Lung (tissue), 12 donors: ENCODE data around the gene MRPL51. TPM values are rescaled to one million over a fixed set of nuclear protein-coding genes. Genes with fewer than 3 reads are reported as not detected.
"Not testable (repeated sequence)": the region's sequence is repeated elsewhere in the genome, so short reads cannot be mapped to it uniquely, and the experiment has no call there.

Experiments used
- ATAC-seq: fragments of 200-7000 bp; cut with Tn5 transposase; one replicate; pipeline ENCODE4 v1.9.1; 2020; ENCODE audit warnings: moderate number of reproducible peaks; ENCODE audit not compliant: insufficient read depth, low FRiP score
- DNase-seq, 3 donors: peaks; one replicate each; pipeline ENCODE4 v3.0.0-alpha.2; 2013 to 2017
- H3K27ac ChIP-seq, 2 donors: one replicate each; pipeline ENCODE4 v1.5.1; 2013; ENCODE audit warnings: mild to moderate bottlenecking in 2 of 2, moderate library complexity in 2 of 2, control low read depth in 1 of 2, inconsistent platforms in 1 of 2, low read depth in 1 of 2, low read length in 1 of 2
- H3K27me3 ChIP-seq, 3 donors: one replicate each; pipeline ENCODE4 v1.5.1; 2013; ENCODE audit warnings: low read length in 2 of 3; ENCODE audit not compliant: control insufficient read depth in 3 of 3, insufficient read depth in 3 of 3
- H3K36me3 ChIP-seq, 4 donors: one replicate each; pipeline ENCODE4 v1.5.1; 2013; ENCODE audit warnings: low read length in 4 of 4, mild to moderate bottlenecking in 1 of 4, moderate library complexity in 1 of 4; ENCODE audit not compliant: control insufficient read depth in 4 of 4, insufficient read depth in 4 of 4
- H3K4me1 ChIP-seq, 5 donors: one replicate each; pipeline ENCODE4 v1.5.1; 2013; ENCODE audit warnings: low read length in 5 of 5, mild to moderate bottlenecking in 2 of 5, moderate library complexity in 1 of 5; ENCODE audit not compliant: control insufficient read depth in 5 of 5, insufficient read depth in 5 of 5
- H3K4me3 ChIP-seq: one replicate; pipeline ENCODE4 v1.5.1; 2013; ENCODE audit warnings: mild to moderate bottlenecking, control low read depth, moderate library complexity
- H3K9ac ChIP-seq, 2 donors: one replicate each; pipeline ENCODE4 v1.5.1; 2013; ENCODE audit warnings: low read length in 2 of 2, control low read depth in 1 of 2; ENCODE audit not compliant: insufficient read depth in 1 of 2
- H3K9me3 ChIP-seq, 4 donors: one replicate each; pipeline ENCODE4 v1.5.1; 2013; ENCODE audit warnings: low read length in 3 of 4, mild to moderate bottlenecking in 1 of 4, moderate library complexity in 1 of 4; ENCODE audit not compliant: control insufficient read depth in 4 of 4, insufficient read depth in 3 of 4
- CTCF ChIP-seq: IDR thresholded peaks from 2 replicates; pipeline ENCODE4 v1.5.1; 2012; ENCODE audit warnings: mild to moderate bottlenecking; ENCODE audit errors: control extremely low read depth, extremely low read depth
- WGBS, 2 donors: extraction: QIAGEN DNeasy Blood & Tissue Kit; methylation state at CpG; one replicate each; pipeline ENCODE4 v1.1.7; 2013; 5-methylcytosine and 5-hydroxymethylcytosine counted together
- polyA plus RNA-seq, 2 donors: library from polyadenylated mRNA; stranded (reverse); fragments of 200-250 nt; gene quantifications; one replicate each; pipeline ENCODE4 v1.2.1, GENCODE V29; 2013
- total RNA-seq, 2 donors: library from RNA; depleted of rRNA in 1 of 2; stranded (reverse); fragments of >200 nt in 1 of 2; gene quantifications; one replicate each; pipeline ENCODE4 v1.2.1, GENCODE V29; 2014 to 2021
- donor health status: control.
- donor health status: control.
- donor health status: Bipolar disorder and iron deficiency.
- donor health status: healthy.
- donor health status: DM: yes; HTN: yes; CAD: no.

The MRPL51 gene
- total and polyA plus RNA-seq, 4 donors = 34.5 to 123 (median 91.7) TPM

GRCh38 chr12:6488240-6488639 is 4.8 kb downstream of the MRPL51 start:
- Histone ChIP-seq H3K27ac (no peak overlapping the region), H3K9ac (no peak overlapping the region), H3K4me3 (no peak overlapping the region), H3K9me3 (no peaks in the 10 kb centered on the region), H3K27me3 (no peaks in the 10 kb centered on the region), H3K36me3 (peaks cover 0 to 10% (median under 1%) of the 10 kb centered on the region in 4 donors), H3K4me1 (peaks cover 0 to 7% (median 0%) of the 10 kb centered on the region in 5 donors)
- TF ChIP-seq CTCF = no peak
- ATAC-seq (no peak), DNase-seq (no peak)
- WGBS, 2 donors = 66 to 97% methylated on average over 1 of the region's 1 CpG

- no peak for ATAC-seq
- H3K27me3 ChIP-seq = no peaks in the 10 kb centered on the region
- no peak for TF ChIP-seq CTCF
- H3K9me3 ChIP-seq = no peaks in the 10 kb centered on the region
- no peak overlapping the region for H3K9ac ChIP-seq
- H3K27ac ChIP-seq = no peak overlapping the region
- H3K36me3 ChIP-seq = no peaks in the 10 kb centered on the region
- DNase-seq = no peak
- 91 to 95% methylated on average over 20 of the region's 20 CpGs for WGBS, 2 donors
- no peak overlapping the region for H3K4me3 ChIP-seq
- no peaks in the 10 kb centered on the region for H3K4me1 ChIP-seq
These were observed 14.6 kb downstream of the MRPL51 start for GRCh38 chr12:6478416-6478815.

DNA sequence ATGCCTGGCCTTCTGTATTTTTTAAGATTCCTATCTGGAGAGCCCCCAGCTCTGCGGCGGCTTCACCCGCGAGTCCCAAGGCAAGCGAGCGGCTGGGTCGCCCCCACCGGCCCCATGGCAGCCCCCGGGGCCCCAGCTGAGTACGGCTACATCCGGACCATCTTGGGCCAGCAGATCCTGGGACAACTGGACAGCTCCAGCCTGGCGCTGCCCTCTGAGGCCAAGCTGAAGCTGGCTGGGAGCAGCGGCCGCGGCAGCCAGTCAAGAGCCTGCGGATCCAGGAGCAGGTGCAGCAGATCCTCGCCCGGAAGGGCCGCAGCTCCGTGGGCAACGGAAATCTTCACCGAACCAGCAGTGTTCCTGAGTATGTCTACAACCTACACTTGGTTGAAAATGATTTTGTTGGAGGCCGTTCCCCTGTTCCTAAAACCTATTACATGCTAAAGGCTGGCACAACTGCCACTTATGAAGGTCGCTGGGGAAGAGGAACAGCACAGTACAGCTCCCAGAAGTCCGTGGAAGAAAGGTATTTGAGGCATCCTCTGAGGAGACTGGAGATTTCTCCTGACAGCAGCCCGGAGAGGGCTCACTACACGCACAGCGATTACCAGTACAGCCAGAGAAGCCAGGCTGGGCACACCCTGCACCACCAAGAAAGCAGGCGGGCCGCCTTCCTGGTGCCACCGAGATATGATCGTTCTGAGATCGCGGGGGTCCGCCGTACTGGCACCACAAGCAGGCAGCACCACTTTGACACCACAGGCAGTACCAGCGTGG is 15.3 kb downstream of the MRPL51 start:
- not testable (repeated sequence) for DNase-seq, H3K27ac ChIP-seq, H3K36me3 ChIP-seq, H3K27me3 ChIP-seq, H3K9ac ChIP-seq, H3K9me3 ChIP-seq, ATAC-seq, H3K4me1 ChIP-seq, H3K4me3 ChIP-seq
- WGBS, 2 donors = 95 to 97% methylated on average over 35 to 37 of the region's 37 CpGs

GRCh38 chr12:6476489-6476888 is 16.6 kb downstream of the MRPL51 start:
- H3K27me3 ChIP-seq = no peaks in the 10 kb centered on the region
- ATAC-seq = no peak
- peak in 1 of 3 donors; percentile 26 for DNase-seq
- no peak overlapping the region for H3K9ac ChIP-seq
- H3K36me3 ChIP-seq = no peaks in the 10 kb centered on the region
- no peak overlapping the region for H3K4me3 ChIP-seq
- no peak overlapping the region for H3K27ac ChIP-seq
- no peak for TF ChIP-seq CTCF
- H3K4me1 ChIP-seq = no peaks in the 10 kb centered on the region
- H3K9me3 ChIP-seq = no peaks in the 10 kb centered on the region
- WGBS, 2 donors = 50 to 76% methylated on average over 3 of the region's 3 CpGs

GRCh38 chr12:6475233-6475975 is 17.7 kb downstream of the MRPL51 start:
- H3K9ac ChIP-seq, H3K4me3 ChIP-seq, H3K27me3 ChIP-seq, H3K27ac ChIP-seq, H3K4me1 ChIP-seq, H3K9me3 ChIP-seq, H3K36me3 ChIP-seq, ATAC-seq, DNase-seq: not testable (repeated sequence)
- WGBS, 2 donors = 92 to 95% methylated on average over 34 to 45 of the region's 48 CpGs
